RWPE2 (cell line): ENCODE measurements around the gene ZBTB4.

Experiments
- ATAC-seq: fragments of 200-7000 bp; cut with Tn5 transposase; 3 replicates; pipeline ENCODE4 v1.9.1; 2021; ENCODE audit warnings: low read depth
- DNase-seq: peaks from one replicate; pipeline ENCODE4 v3.0.0-alpha.2; 2020; ENCODE audit warnings: low spot score
- H3K27ac ChIP-seq: fragments of 450-650 bp; 2 replicates; pipeline ENCODE4 v1.5.1; 2017; ENCODE audit warnings: mild to moderate bottlenecking; ENCODE audit not compliant: poor library complexity, severe bottlenecking
- H3K27me3 ChIP-seq: fragments of 250-450 bp; sonication (Bioruptor Pico); 2 replicates; pipeline ENCODE4 v1.5.1; 2021; ENCODE audit warnings: mild to moderate bottlenecking, moderate library complexity; ENCODE audit not compliant: insufficient read depth, poor library complexity, severe bottlenecking
- H3K36me3 ChIP-seq: fragments of 250-450 bp; sonication (Bioruptor Pico); 2 replicates; pipeline ENCODE4 v1.5.1; 2020; ENCODE audit warnings: low read depth, mild to moderate bottlenecking, moderate library complexity
- H3K4me1 ChIP-seq: fragments of 250-450 bp; sonication (Bioruptor Pico); 2 replicates; pipeline ENCODE4 v1.5.1; 2021; ENCODE audit warnings: mild to moderate bottlenecking, moderate library complexity; ENCODE audit not compliant: insufficient read depth, poor library complexity, severe bottlenecking
- H3K4me3 ChIP-seq: fragments of 250-450 bp; sonication (Bioruptor Pico); 2 replicates; pipeline ENCODE4 v1.5.1; 2021; ENCODE audit warnings: mild to moderate bottlenecking, moderate library complexity; ENCODE audit not compliant: severe bottlenecking
- H3K9me3 ChIP-seq: fragments of 250-450 bp; sonication (Bioruptor Pico); 2 replicates; pipeline ENCODE4 v1.5.1; 2021; ENCODE audit warnings: mild to moderate bottlenecking, moderate library complexity; ENCODE audit not compliant: severe bottlenecking
- TF ChIP-seq, protein P1 (sequence below): fragments of 450-650 bp; IDR thresholded peaks from one replicate; pipeline ENCODE4 v1.5.1; 2017; ENCODE audit warnings: mild to moderate bottlenecking, moderate library complexity; ENCODE audit not compliant: poor library complexity, severe bottlenecking

Gene ZBTB4

GRCh38 chr17:7508846-7509245 is 29.4 kb upstream of the ZBTB4 start:
- H3K27ac ChIP-seq: no peak overlapping the region
- ATAC-seq: no peak
- H3K4me1 ChIP-seq: no peaks in the 10 kb centered on the region
- TF ChIP-seq, protein P1, sequence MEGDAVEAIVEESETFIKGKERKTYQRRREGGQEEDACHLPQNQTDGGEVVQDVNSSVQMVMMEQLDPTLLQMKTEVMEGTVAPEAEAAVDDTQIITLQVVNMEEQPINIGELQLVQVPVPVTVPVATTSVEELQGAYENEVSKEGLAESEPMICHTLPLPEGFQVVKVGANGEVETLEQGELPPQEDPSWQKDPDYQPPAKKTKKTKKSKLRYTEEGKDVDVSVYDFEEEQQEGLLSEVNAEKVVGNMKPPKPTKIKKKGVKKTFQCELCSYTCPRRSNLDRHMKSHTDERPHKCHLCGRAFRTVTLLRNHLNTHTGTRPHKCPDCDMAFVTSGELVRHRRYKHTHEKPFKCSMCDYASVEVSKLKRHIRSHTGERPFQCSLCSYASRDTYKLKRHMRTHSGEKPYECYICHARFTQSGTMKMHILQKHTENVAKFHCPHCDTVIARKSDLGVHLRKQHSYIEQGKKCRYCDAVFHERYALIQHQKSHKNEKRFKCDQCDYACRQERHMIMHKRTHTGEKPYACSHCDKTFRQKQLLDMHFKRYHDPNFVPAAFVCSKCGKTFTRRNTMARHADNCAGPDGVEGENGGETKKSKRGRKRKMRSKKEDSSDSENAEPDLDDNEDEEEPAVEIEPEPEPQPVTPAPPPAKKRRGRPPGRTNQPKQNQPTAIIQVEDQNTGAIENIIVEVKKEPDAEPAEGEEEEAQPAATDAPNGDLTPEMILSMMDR: no peak
- H3K4me3 ChIP-seq: no peak overlapping the region
- no peak for DNase-seq
- peaks cover 83% of the 10 kb centered on the region for H3K36me3 ChIP-seq
- no peaks in the 10 kb centered on the region for H3K27me3 ChIP-seq
- H3K9me3 ChIP-seq: no peaks in the 10 kb centered on the region

- DNase-seq (no peak), ATAC-seq (no peak)
- H3K27me3 ChIP-seq: no peaks in the 10 kb centered on the region
- H3K4me3 ChIP-seq: no peak overlapping the region
- TF ChIP-seq, protein P1: no peak
- no peaks in the 10 kb centered on the region for H3K9me3 ChIP-seq
- H3K4me1 ChIP-seq: no peaks in the 10 kb centered on the region
- H3K36me3 ChIP-seq: peaks cover 86% of the 10 kb centered on the region
- no peak overlapping the region for H3K27ac ChIP-seq
These were observed 28.7 kb upstream of the ZBTB4 start for GRCh38 chr17:7508145-7508544.

DNA sequence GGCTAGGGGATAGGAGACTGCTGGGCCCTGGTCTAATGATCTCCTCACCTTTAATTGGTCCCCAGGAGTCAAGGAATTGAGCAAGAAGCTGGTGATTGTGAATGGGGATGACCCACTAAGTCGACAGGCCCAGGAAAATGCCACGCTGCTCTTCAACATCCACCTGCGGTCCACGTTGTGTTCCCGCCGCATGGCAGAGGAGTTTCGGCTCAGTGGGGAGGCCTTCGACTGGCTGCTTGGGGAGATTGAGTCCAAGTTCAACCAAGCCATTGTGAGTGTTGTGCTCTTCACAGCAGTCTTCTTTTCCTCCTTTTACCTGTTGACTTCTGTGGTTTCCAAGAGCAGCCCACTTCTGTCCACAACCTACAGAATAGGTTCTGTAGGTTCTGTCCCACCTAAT is 24.1 kb upstream of the ZBTB4 start:
- H3K27ac ChIP-seq: no peak overlapping the region
- no peaks in the 10 kb centered on the region for H3K9me3 ChIP-seq

GRCh38 chr17:7502987-7503386 is 23.6 kb upstream of the ZBTB4 start:
- ATAC-seq: no peak
- H3K4me1 ChIP-seq: no peaks in the 10 kb centered on the region
- no peaks in the 10 kb centered on the region for H3K27me3 ChIP-seq
- TF ChIP-seq, protein P1: no peak
- H3K27ac ChIP-seq: no peak overlapping the region
- no peak for DNase-seq
- H3K9me3 ChIP-seq: no peaks in the 10 kb centered on the region
- peaks cover 94% of the 10 kb centered on the region for H3K36me3 ChIP-seq
- H3K4me3 ChIP-seq: no peak overlapping the region

More for the DNA sequence above, 24.1 kb upstream of the ZBTB4 start:
- H3K4me3 ChIP-seq: no peak overlapping the region
- peaks cover 94% of the 10 kb centered on the region for H3K36me3 ChIP-seq
- TF ChIP-seq, protein P1: no peak
- no peak for DNase-seq
- H3K4me1 ChIP-seq: no peaks in the 10 kb centered on the region
- H3K27me3 ChIP-seq: no peaks in the 10 kb centered on the region
- no peak for ATAC-seq

GRCh38 chr17:7502171-7502847 is 22.9 kb upstream of the ZBTB4 start:
- H3K4me3 ChIP-seq: no peak overlapping the region
- no peaks in the 10 kb centered on the region for H3K4me1 ChIP-seq
- no peaks in the 10 kb centered on the region for H3K9me3 ChIP-seq
- TF ChIP-seq, protein P1: no peak
- no peaks in the 10 kb centered on the region for H3K27me3 ChIP-seq
- ATAC-seq (peak; percentile 40; the same call in 2 of the 3 replicates), DNase-seq (no peak)
- no peak overlapping the region for H3K27ac ChIP-seq
- peaks cover 94% of the 10 kb centered on the region for H3K36me3 ChIP-seq
